Ovary (tissue), 3 donors: Measurements from ENCODE around the gene TMEM39B.

Experiments used
- POLR2A ChIP-seq: fragments of 450-650 bp; IDR thresholded peaks from one replicate; pipeline ENCODE4 v1.6.1; 2017; ENCODE audit warnings: antibody characterized with exemption, mild to moderate bottlenecking, moderate library complexity
- TF ChIP-seq, protein P1 (sequence below), 3 donors: fragments of 450-650 bp in 2 of 3; fragments of 200-600 bp in 1 of 3; IDR thresholded peaks; one replicate each; pipeline versions ENCODE4 v1.5.1 to v1.8.0; 2016 to 2022; ENCODE audit warnings: antibody characterized with exemption in 3 of 3, mild to moderate bottlenecking in 1 of 3
- donor health status: DM: no; HTN: no; CAD: no.

DNA sequence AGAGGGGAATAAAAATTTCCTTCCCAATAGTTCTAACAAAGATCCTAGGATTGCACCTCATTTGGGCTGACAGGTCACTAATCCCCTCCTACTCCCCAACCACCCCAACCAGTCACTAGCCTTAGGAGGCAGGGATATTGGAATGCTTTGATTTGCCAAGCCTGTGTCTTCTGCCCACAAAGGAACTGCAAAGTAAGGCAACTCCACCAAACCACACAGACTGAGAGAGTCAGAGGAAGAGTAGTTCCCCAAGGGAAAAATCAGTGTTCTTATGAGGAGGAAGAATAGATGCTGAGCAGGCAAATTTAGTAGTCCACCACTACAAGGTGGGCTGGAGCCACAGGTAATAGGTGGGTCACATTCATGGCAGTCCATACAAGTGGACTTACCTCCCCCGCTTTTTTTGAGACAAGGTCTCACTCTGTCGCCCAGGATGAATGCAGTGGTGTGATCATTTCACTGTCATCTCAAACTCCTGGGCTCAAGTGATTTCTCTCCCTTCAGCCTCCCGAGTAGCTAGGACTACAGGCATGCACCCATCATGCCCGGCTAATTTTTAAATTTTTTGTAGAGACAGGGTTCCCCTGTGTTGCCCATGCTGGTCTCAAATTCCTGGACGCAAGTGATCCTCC, 3.7 kb upstream of the TMEM39B start:
- TF ChIP-seq, protein P1, sequence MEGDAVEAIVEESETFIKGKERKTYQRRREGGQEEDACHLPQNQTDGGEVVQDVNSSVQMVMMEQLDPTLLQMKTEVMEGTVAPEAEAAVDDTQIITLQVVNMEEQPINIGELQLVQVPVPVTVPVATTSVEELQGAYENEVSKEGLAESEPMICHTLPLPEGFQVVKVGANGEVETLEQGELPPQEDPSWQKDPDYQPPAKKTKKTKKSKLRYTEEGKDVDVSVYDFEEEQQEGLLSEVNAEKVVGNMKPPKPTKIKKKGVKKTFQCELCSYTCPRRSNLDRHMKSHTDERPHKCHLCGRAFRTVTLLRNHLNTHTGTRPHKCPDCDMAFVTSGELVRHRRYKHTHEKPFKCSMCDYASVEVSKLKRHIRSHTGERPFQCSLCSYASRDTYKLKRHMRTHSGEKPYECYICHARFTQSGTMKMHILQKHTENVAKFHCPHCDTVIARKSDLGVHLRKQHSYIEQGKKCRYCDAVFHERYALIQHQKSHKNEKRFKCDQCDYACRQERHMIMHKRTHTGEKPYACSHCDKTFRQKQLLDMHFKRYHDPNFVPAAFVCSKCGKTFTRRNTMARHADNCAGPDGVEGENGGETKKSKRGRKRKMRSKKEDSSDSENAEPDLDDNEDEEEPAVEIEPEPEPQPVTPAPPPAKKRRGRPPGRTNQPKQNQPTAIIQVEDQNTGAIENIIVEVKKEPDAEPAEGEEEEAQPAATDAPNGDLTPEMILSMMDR (IDR thresholded peaks at IDR 0.05), result no peak
- no peak for TF ChIP-seq POLR2A
